GM18517 (cell line): ENCODE data around the gene UBL3.
A peak's percentile ranks its signal among the peaks of the same experiment; 100 is the strongest.

Experiments
- ATAC-seq: cut with Tn5 transposase; IDR thresholded peaks from one replicate; pipeline ENCODE4 v1.9.1; 2021; ENCODE audit warnings: mild to moderate bottlenecking, moderate library complexity; ENCODE audit not compliant: unreplicated experiment

UBL3 gene, protein sequence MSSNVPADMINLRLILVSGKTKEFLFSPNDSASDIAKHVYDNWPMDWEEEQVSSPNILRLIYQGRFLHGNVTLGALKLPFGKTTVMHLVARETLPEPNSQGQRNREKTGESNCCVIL

DNA sequence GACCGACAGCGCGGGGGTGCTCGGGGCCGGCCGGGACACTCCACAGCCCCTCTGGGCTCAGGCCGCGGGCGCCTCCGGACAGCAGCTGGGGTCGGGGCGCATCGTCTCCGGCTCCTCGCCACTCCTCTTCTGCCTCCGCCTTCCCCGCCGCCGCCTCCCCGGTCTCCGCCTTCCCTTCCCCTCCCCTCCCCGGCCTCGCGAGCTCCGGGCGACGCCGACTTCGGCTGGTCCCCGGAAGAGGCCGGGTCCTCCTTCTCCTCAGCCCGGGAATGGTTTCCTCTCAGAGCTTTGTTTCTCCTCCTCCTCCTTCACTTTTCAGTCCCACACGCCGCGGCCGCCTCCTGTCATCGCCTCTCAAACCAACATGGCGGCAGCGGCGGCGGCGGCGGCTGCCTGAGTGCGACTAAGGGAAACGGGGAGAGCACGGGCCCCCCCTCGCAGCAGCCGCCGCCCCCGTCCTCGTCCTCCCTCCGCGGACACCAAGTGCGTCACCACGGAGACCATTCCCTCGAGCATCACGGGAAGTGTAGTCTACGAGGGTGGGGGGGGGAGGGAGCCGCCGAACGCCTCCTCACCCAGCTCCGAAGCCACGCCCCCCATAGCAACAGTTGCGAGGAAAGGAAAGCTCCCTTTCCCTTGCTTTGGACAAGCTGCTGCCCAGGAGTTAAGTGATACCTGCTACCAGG lies at the start of gene UBL3:
UBL3 (minus strand) TSS at position 405 of the 686 bp plus-strand sequence. CDS start 1,079 bp downstream, outside the sequence.
- ATAC-seq = peak; percentile 72

GRCh38 chr13:29897102-29897501 lies 46.7 kb upstream of the UBL3 start:
- ATAC-seq = no peak

GRCh38 chr13:29893438-29893837 lies 43.0 kb upstream of the UBL3 start:
- ATAC-seq = no peak

- no peak for ATAC-seq
Observed at GRCh38 chr13:29892151-29892550, 41.7 kb upstream of the UBL3 start.

DNA sequence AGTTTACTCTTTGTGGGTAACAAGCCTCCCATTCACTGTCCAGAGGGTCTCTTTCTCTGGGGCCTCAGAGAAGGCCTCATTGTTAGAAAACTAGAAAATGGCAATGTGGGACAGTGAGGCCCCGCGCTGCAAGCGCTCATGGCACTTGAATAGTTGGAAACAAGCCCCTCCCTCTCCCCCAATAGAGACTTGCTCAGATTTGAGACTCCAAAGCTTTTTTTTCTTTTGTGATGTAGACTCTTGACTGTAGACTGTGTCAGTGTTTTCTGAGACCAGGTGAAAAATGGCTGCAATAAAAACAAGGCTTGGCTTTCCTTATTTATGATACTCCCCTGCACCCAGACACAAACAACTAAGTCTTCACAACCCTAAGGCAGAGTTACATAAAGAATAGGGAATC lies 38.7 kb upstream of the UBL3 start:
- no peak for ATAC-seq

- ATAC-seq = no peak
Observed at GRCh38 chr13:29888306-29888705, 37.9 kb upstream of the UBL3 start.

- ATAC-seq = no peak
Observed at GRCh38 chr13:29887686-29888085, 37.3 kb upstream of the UBL3 start.

GRCh38 chr13:29887030-29887557 lies 36.7 kb upstream of the UBL3 start:
- ATAC-seq = no peak

GRCh38 chr13:29886446-29886845 lies 36.0 kb upstream of the UBL3 start:
- ATAC-seq = no peak

GRCh38 chr13:29885989-29886388 lies 35.6 kb upstream of the UBL3 start:
- ATAC-seq = no peak

- ATAC-seq = no peak
Observed at GRCh38 chr13:29884671-29885430, 34.4 kb upstream of the UBL3 start.

DNA sequence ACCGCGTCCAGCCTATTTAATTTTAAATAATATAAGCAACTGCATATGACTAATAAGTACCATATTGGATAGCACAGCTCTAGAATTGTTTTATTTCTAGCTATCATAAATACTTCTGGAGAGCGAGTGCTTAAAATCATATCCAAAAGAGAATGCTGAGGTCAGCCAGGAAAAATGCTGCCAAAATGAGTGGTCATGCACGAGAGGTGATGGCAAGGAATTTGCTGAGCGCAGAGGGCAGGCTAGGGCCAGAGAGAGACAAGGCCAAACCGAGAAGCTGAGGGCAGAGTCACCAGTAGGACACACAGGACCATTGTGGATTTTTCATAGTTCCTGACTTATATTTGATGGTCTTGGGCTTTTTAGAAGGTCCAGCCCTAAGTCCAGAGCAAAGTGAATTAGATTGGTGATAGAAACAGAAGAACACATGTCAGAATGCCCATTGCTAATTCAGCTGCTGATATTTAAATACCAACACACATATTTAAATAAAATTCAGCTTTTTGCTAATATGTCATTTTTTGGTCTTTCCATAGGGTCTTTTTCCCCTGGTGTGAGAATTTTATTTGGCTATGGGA lies 33.6 kb upstream of the UBL3 start:
- ATAC-seq = no peak

DNA sequence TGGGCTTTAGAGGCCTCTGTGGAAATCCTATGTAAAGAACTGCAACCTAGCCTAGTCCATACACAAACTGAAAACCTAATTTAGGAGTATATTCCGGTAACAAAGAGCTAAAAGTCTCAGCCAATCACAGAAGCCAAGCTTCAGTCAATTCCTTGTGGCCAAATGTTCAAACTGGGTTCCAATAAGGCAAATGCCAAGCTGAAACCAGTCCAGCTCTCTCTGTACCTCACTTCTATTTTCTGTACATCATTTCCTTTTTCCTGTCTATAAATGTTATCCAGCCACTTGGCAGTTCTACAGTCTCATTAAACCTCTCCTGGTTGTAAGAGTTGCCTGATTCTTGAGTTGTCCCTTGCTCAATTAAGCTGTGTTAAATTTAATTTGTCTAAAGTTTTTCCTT lies 31.7 kb upstream of the UBL3 start:
- no peak for ATAC-seq

- ATAC-seq = no peak
Observed at GRCh38 chr13:29878101-29878500, 27.7 kb upstream of the UBL3 start.

GRCh38 chr13:29877456-29878078 lies 27.1 kb upstream of the UBL3 start:
- no peak for ATAC-seq

GRCh38 chr13:29875646-29876045 lies 25.2 kb upstream of the UBL3 start:
- no peak for ATAC-seq

DNA sequence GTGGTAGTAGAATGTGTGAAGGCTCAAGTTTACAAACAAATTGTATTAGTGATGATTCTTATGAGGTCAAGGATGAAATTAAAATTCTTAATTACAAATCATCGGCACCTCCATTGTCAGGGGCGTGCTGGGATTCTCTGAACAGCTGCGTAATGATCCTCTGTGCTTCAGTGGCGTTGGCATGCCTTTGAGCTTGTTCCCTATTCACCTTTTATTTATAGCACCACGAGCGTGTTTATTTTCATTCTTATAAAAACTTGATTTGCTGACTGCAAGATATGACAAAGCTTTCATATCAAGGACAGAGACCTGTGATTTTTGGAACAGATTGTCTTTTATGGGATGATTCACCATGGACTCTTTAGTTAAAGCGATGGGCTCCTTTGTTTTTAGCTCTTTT lies 18.2 kb upstream of the UBL3 start:
- ATAC-seq = no peak

DNA sequence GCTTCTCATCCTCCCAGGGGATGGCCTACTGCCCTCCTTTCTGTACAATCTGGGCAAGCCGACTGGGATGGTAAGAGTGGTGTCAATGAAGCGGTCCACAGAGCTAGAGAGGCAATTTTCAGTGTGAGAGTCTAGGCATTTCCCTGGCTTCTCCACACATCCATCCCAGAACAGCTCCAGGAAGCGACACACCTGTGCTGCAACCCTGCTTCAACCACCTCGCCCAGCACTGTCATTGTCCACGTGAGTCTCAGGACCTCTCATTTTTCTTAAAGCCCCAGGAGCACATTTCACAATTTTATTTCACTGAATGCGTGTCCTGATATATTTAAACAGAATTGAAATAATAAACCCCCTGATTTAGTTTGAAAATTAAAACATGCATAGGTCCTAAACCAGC lies 15.5 kb upstream of the UBL3 start:
- no peak for ATAC-seq

- ATAC-seq = no peak
Observed at GRCh38 chr13:29861694-29862110, 11.3 kb upstream of the UBL3 start.

- no peak for ATAC-seq
Observed at GRCh38 chr13:29859971-29860370, 9.6 kb upstream of the UBL3 start.

DNA sequence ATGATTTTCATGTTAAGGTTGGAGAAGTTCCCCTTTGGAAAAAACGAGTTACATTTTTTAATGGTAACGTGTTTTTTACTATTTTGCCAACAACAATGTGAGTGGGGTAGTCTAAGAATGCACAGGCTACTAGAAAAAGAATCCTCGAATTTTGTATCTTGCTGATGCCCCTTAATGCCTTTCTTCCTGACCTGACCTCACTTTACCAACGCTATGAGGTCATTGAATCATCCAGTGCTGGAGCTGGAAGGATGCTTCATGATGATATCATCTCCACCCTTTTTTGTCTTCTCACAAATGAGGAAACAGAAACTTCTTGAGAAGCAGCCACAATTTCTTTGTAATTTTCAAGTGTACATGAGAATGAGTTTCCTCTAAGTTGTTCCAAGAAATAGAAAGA lies 8.2 kb upstream of the UBL3 start:
- ATAC-seq = no peak
